ENCODE results near the gene DBI. TPM values are rescaled to one million over a fixed set of nuclear protein-coding genes. Genes with fewer than 3 reads are reported as not detected.

DBI gene
- total and polyA plus RNA-seq, 2 of the 8 experiments (the other 6 are each of a cell fraction or from before 2014, with no cell fraction given): 180 to 212 TPM

- Histone ChIP-seq H3K4me2 (ENCODE audit: insufficient read depth in 1 of 2, low read depth in 2 of 2, low read length in 2 of 2) (no peak overlapping the region), H2AK5ac (ENCODE audit: low read depth, low read length) (no peak overlapping the region), H3K4ac (replicated peaks; ENCODE audit: insufficient read length, low read depth, low read length) (no peak overlapping the region), H2BK120ac (replicated peaks; ENCODE audit: low read depth, low read length) (no peak overlapping the region), H3K9ac (replicated peaks in 1 of 4; ENCODE audit: extremely low read depth in 1 of 4, low read depth in 3 of 4, low read length in 3 of 4) (no peak overlapping the region), H4K20me1 (replicated peaks in 1 of 2; ENCODE audit: control insufficient read depth in 1 of 2, insufficient read depth in 2 of 2, low read length in 2 of 2) (no peaks in the 10 kb centered on the region), H3K4me3 (ENCODE audit: extremely low read depth in 1 of 4, insufficient read depth in 2 of 4, low read depth in 3 of 4, low read length in 4 of 4) (no peak overlapping the region), H3K23ac (ENCODE audit: insufficient read length) (no peak overlapping the region), H2BK5ac (ENCODE audit: low read depth, low read length) (no peak overlapping the region), H3K14ac (ENCODE audit: insufficient read length) (no peak overlapping the region), H4K8ac (ENCODE audit: extremely low read depth, insufficient read depth, low read length) (no peak overlapping the region), H2BK12ac (ENCODE audit: low read depth, low read length) (no peak overlapping the region), H3K27ac (ENCODE audit: low read depth, low read length) (no peak overlapping the region), H3K18ac (ENCODE audit: extremely low read depth, low read length) (no peak overlapping the region), H3K23me2 (ENCODE audit: low read depth, low read length) (no peaks in the 10 kb centered on the region; the same call in 1 of the 2 replicates), H3K9me3 (ENCODE audit: insufficient read depth in 2 of 2, low read depth in 1 of 2, low read length in 1 of 2) (no peaks in the 10 kb centered on the region), H3K4me1 (replicated peaks in 1 of 4; ENCODE audit: control insufficient read depth in 3 of 4, insufficient read depth in 4 of 4, low read length in 3 of 4) (no peaks in the 10 kb centered on the region), H3K27me3 (replicated peaks in 1 of 4; ENCODE audit: control insufficient read depth in 3 of 4, extremely low read depth in 1 of 4, insufficient read depth in 3 of 4, low read length in 3 of 4) (no peaks in the 10 kb centered on the region), H3K79me1 (ENCODE audit: low read depth, low read length) (no peaks in the 10 kb centered on the region), H3K79me2 (ENCODE audit: control insufficient read depth in 1 of 2, insufficient read depth in 2 of 2, low read length in 2 of 2) (no peaks in the 10 kb centered on the region), H3K56ac (replicated peaks; ENCODE audit: insufficient read length, low read depth, low read length) (no peak overlapping the region), H2BK20ac (ENCODE audit: low read length) (no peak overlapping the region), H2AFZ (ENCODE audit: low read length) (no peak overlapping the region), H3K36me3 (ENCODE audit: control insufficient read depth in 2 of 4, insufficient read depth in 4 of 4, low read length in 3 of 4) (no peaks in the 10 kb centered on the region), H4K91ac (replicated peaks; ENCODE audit: insufficient read length, low read length) (no peak overlapping the region), H2BK15ac (ENCODE audit: low read length) (no peak overlapping the region), H4K5ac (ENCODE audit: insufficient read length, low read depth, low read length) (no peak overlapping the region)
- POLR2A ChIA-PET (ENCODE audit: partially characterized antibody): no interaction called here
- no peak for TF ChIP-seq TCF12 (IDR thresholded peaks at IDR 0.05; ENCODE audit: low read depth, low read length)
- TF ChIP-seq EZH2 (IDR thresholded peaks at IDR 0.05; ENCODE audit: low read depth, low read length, severe bottlenecking): no peak
- TF ChIP-seq SRF (IDR thresholded peaks at IDR 0.05; ENCODE audit: low read depth, low read length): no peak
- TF ChIP-seq CHD1 (IDR thresholded peaks at IDR 0.05; ENCODE audit: low read depth, low read length): no peak
- no peak for TF ChIP-seq JUN (IDR thresholded peaks at IDR 0.05; ENCODE audit: low read depth, low read length)
- no peak for TF ChIP-seq CBX5 (IDR thresholded peaks at IDR 0.05; ENCODE audit: low read depth, low read length)
- DNase-seq (ENCODE audit: low read depth in 1 of 2, low spot score in 2 of 2): no peak
- CTCF ChIA-PET (ENCODE audit: partially characterized antibody): interaction anchor here (0.9 to 2.1 kb wide), 4 partner anchors 12 to 1292 kb away, joined by 3 to 5 read pairs (median 4); no protein-coding TSS in a partner anchor
- no peak for FAIRE-seq
- WGBS, 2 experiments (ENCODE audit: extremely low coverage in 1 of 2, insufficient coverage in 1 of 2, insufficient read length in 1 of 2, insufficient replicate concordance in 2 of 2, low coverage in 1 of 2, low lambda C conversion rate in 2 of 2, missing lambda C conversion rate in 1 of 2): 91% methylated on average over 6 of the region's 6 CpGs; no CpG with 5 or more reads in 1 of the 2 experiments
Observed at GRCh38 chr2:119338826-119339561, 27.8 kb upstream of the DBI start.
